GM18517 (cell line): Measurements from ENCODE around the gene NRP1.
"Not testable (repeated sequence)": the region's sequence is repeated elsewhere in the genome, so short reads cannot be mapped to it uniquely, and the experiment has no call there.

Experiments used
- ATAC-seq: cut with Tn5 transposase; IDR thresholded peaks from one replicate; pipeline ENCODE4 v1.9.1; 2021; ENCODE audit warnings: mild to moderate bottlenecking, moderate library complexity; ENCODE audit not compliant: unreplicated experiment

NRP1 gene

GRCh38 chr10:33154590-33154989 lies 179.9 kb downstream of the NRP1 start:
- no peak for ATAC-seq

DNA sequence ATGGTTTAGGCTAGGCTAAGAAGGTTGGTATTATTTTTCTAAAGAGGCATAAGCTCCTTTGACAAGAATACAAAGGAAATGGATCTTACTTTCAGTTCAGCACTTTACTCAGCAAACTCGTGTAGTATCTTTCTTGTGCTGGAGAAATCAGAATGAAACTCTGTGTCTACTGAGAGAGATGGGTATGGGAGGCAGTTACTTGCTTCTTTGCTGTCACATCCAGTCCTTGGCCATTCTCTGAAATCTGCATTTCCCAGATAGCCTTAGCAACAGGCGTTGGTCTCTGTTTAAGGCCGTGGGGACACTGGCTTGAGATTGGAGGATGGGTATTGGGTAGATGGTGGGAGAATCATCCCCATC lies 180.5 kb downstream of the NRP1 start:
- ATAC-seq, result no peak

GRCh38 chr10:33153251-33153967 lies 181.1 kb downstream of the NRP1 start:
- no peak for ATAC-seq

DNA sequence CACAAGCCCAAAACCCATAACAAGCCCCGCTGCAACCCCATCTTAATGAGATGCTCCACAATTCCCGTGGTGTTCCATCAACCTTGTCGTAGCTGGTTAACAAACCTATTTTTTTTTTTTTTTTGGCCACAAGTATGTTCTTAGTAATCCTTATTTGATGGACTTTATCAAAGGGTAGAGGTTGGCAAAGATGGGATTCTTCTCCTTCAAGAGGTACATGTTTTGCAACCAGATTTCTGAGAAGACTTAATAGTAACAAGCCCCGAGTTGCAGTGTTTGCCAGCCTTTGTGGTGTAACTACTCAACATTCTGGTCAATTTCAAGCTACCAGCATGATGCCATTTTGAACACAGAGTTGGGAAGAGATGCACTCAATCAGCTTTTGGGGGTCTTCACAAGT lies 181.7 kb downstream of the NRP1 start:
- ATAC-seq, result no peak

GRCh38 chr10:33152146-33152545 lies 182.3 kb downstream of the NRP1 start:
- no peak for ATAC-seq

DNA sequence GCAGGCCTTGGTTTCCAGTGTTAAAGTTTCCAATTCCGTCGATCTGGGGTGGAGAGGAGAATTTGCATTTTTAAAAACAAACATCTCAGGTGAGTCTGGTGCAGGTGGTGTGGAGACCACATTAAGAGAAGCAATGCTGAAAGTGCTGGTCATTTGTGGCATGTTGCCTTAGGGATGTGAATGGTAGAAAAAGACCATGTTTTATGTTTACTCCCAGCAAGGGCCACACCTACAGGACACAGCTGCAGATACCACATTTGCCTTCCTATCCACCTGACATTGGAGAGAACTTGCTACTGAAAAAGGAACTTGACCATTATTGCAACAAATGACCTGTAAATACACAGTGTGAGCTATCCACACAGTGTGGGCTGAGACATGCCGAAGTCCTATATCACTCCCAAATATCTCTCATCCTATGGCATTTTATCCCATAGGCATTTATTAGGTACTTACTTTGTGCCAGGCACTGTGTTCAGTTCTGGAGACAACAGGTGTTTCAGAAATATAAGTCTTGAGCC lies 183.1 kb downstream of the NRP1 start:
- ATAC-seq, result no peak

- ATAC-seq, result no peak
Observed at GRCh38 chr10:33150889-33151288, 183.6 kb downstream of the NRP1 start.

- no peak for ATAC-seq
Observed at GRCh38 chr10:33150146-33150545, 184.3 kb downstream of the NRP1 start.

GRCh38 chr10:33147013-33147310 lies 187.5 kb downstream of the NRP1 start:
- ATAC-seq, result no peak

GRCh38 chr10:33146189-33147012 lies 188.1 kb downstream of the NRP1 start:
- ATAC-seq, result no peak

GRCh38 chr10:33145451-33146188 lies 188.8 kb downstream of the NRP1 start:
- ATAC-seq, result no peak

DNA sequence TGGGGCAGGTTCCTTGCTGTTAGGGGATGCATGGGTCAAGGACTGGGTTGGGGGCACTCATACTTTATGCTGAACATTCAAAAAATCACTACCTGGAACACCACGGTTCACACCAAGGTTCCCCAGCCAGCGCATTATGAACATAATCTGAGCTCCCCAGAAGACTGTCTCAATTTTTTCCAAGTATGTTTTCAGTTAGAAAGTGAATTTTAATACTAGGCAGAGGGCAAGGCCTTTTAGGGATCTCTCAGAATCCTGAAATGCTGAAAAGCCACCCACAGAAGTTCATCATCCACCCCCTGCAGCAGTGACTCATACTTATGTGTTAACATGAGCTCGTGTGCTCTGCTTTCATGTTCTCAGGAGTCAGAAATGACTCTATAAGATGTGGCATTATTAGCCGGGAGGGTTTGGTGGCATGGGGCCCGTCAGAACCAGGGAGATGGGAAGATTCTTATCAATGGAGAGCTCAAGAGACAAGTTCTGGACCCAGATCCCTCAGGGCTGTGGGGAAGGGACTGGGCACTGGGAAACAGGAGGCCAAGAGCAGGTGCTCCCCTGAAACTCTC lies 191.2 kb downstream of the NRP1 start:
- ATAC-seq, result peak; percentile 64

DNA sequence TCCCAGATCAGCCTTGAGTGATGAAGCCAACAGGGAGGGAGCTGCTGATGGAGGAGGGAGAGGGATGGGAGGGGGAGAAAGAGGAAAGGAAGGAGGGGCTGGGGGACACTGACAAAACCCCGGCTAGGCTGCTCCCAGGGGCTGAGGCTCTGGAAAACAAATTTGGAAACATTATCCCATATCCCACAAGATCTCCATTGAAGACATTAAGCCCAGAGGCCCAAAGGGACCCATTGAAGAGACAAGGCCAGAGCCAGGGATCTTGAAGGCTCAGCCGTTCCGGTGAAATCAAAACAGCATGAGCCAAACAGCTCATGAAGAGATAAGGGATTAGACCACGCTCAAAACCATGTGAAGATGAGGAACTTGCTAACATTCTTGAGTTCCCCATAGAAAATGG lies 192.2 kb downstream of the NRP1 start:
- ATAC-seq, result no peak

- no peak for ATAC-seq
Observed at GRCh38 chr10:33141251-33141650, 193.2 kb downstream of the NRP1 start.

DNA sequence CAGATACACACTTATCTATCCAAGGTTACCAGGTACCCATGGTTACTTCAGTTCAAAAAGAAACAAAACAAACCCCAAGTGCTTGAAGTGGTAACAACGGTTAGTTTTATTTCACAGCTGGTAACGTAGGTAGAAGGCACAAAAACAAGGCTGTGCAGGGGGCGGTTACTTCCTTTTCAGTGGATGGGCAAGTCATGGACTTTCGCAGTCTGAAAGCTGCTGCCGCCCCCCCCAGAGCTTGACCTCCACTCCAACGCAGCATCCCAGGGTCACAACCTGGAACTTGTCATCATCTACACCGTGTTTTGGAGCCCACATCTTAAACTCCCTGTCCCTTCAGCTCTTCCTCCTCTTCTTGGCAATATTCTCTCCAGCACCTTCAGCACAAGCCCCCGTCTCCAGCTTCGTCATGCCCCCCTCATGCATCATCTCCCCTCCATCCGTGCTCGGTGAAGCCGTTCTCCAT lies 195.3 kb downstream of the NRP1 start:
- no peak for ATAC-seq

DNA sequence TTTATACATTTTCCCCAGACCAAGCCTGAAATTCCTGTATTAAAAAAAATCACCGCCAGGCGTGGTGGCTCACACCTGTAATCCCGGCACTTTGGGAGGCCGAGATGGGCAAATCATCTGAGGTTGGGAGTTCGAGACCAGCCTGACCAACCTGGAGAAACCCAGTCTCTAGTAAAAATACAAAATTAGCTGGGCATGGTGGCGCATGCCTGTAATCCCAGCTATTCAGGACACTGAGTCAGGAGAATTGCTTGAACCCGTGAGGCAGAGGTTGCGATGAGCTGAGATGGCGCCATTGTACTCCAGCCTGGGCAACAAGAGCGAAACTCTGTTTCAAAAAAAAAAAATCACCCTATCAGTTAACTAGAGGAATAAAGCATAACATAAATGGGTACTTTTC lies 195.8 kb downstream of the NRP1 start:
- not testable (repeated sequence) for ATAC-seq

- ATAC-seq, result no peak
Observed at GRCh38 chr10:33137356-33138005, 197.0 kb downstream of the NRP1 start.

DNA sequence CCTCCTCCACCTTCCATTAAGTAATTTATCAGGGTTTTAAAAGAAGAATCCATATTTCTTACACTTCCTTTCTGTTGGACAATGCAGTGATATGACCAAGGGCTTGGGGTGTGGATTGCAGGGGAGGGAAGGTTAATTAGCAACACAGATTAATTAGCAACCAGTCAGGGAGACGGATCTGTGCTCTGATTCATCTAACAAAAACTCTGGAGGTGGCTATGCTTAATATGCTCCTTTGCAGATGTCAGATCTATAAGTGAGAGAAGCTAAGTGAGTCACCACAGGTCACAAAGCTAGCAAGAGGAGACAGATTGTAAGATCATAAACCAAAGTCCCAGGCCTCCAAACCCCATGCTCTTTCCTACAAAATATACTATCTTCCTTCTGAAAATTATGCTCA lies 197.7 kb downstream of the NRP1 start:
- ATAC-seq, result no peak

GRCh38 chr10:33136271-33136670 lies 198.2 kb downstream of the NRP1 start:
- ATAC-seq, result peak; percentile 62

GRCh38 chr10:33134011-33134751 lies 200.3 kb downstream of the NRP1 start:
- ATAC-seq, result peak; percentile 73
